GM12878 (cell line): ENCODE results near the gene NRG3. TPM values are rescaled to one million over a fixed set of nuclear protein-coding genes. Genes with fewer than 3 reads are reported as not detected.

Source experiments
- ATAC-seq: fragments of 200-7000 bp; cut with Tn5 transposase; 3 replicates; pipeline ENCODE4 v1.9.1; 2020; ENCODE audit warnings: mild to moderate bottlenecking, moderate library complexity
- BruUV-seq: library from RNA; stranded (reverse); fragments of 400-500 nt; replicated peaks from 2 replicates; lab custom pipeline; 2021; lab: Mats Ljungman, UMichigan
- CTCF ChIA-PET: fragments of 300-600 bp; sonication (Branson Sonifier 250); formaldehyde crosslinking; extraction: SDS; loops from one replicate; lab custom pipeline; 2021; ENCODE audit warnings: inconsistent platforms; lab: Yijun Ruan, JAX
- POLR2A ChIA-PET: fragments of 350-600 bp; formaldehyde crosslinking; extraction: SDS; loops from one replicate; lab custom pipeline; 2021; ENCODE audit warnings: inconsistent platforms; lab: Charles Lee
- RAD21 ChIA-PET: fragments of 300-600 bp; sonication (Branson Sonifier 250); formaldehyde crosslinking; loops from one replicate; lab custom pipeline; 2023; ENCODE audit warnings: antibody characterized with exemption; ENCODE audit not compliant: unreplicated experiment; lab: Charles Lee
- SMC1A ChIA-PET: fragments of 300-600 bp; sonication (Branson Sonifier 250); formaldehyde crosslinking; loops from one replicate; lab custom pipeline; 2023; ENCODE audit not compliant: unreplicated experiment, uncharacterized antibody; lab: Charles Lee
- DNase-seq: peaks from one replicate; pipeline ENCODE4 v3.0.0-alpha.2; 2011; ENCODE audit warnings: low read depth, low spot score
- FAIRE-seq: peaks from 3 replicates; lab custom pipeline; 2011; peaks lifted over from hg19 to GRCh38; lab: Jason Lieb, UNC
- H2AFZ ChIP-seq: 2 replicates; pipeline ENCODE4 v1.6.0; 2011; ENCODE audit warnings: low read depth, low read length, control low read depth; ENCODE audit not compliant: control insufficient read depth
- H3K27ac ChIP-seq: 2 replicates; pipeline ENCODE4 v1.5.1; 2011; ENCODE audit warnings: control low read depth; ENCODE audit not compliant: control insufficient read depth, insufficient read depth
- H3K27me3 ChIP-seq, 2 experiments: replicated peaks in 1 of 2; 2 replicates each; pipeline versions ENCODE4 v1.6.0 to v1.6.1; 2011; ENCODE audit warnings: low read length in 1 of 2; ENCODE audit not compliant: control insufficient read depth in 2 of 2, insufficient read depth in 2 of 2
- H3K36me3 ChIP-seq, 2 experiments: 2 replicates each; pipeline ENCODE4 v1.5.1; 2011; ENCODE audit warnings: low read length in 1 of 2; ENCODE audit not compliant: control insufficient read depth in 2 of 2, insufficient read depth in 2 of 2
- H3K4me1 ChIP-seq: 2 replicates; pipeline ENCODE4 v1.6.1; 2011; ENCODE audit warnings: mild to moderate bottlenecking, low read length, moderate library complexity, mixed read lengths; ENCODE audit not compliant: control insufficient read depth, insufficient read depth
- H3K4me2 ChIP-seq: 2 replicates; pipeline ENCODE4 v1.6.0; 2011; ENCODE audit warnings: control low read depth; ENCODE audit not compliant: control insufficient read depth, insufficient read depth
- H3K4me3 ChIP-seq: fragments of 200-600 bp; sonication (generic); 2 replicates; pipeline ENCODE4 v1.5.1; 2016
- H3K79me2 ChIP-seq: 2 replicates; pipeline ENCODE4 v1.6.0; 2011; ENCODE audit warnings: low read length; ENCODE audit not compliant: control insufficient read depth, insufficient read depth
- H3K9ac ChIP-seq: 2 replicates; pipeline ENCODE4 v1.8.0; 2011; ENCODE audit warnings: low read length, control low read depth, mixed read lengths; ENCODE audit not compliant: control insufficient read depth, insufficient read depth
- H3K9me3 ChIP-seq: replicated peaks from 3 replicates; pipeline ENCODE4 v1.5.1; 2011; ENCODE audit warnings: mild to moderate bottlenecking, low read length; ENCODE audit not compliant: control insufficient read depth, insufficient read depth
- H4K20me1 ChIP-seq: 2 replicates; pipeline ENCODE4 v1.6.0; 2011; ENCODE audit not compliant: control insufficient read depth, insufficient read depth
- CUX1 ChIP-seq: IDR thresholded peaks from 2 replicates; pipeline ENCODE4 v1.6.1; 2012; ENCODE audit warnings: improper control_type of control experiment, low read depth, low read length; ENCODE audit not compliant: insufficient replicate concordance
- PBX3 ChIP-seq: IDR thresholded peaks from 2 replicates; pipeline ENCODE4 v1.6.1; 2011; ENCODE audit warnings: mild to moderate bottlenecking, low read depth, low read length, moderate library complexity; ENCODE audit not compliant: insufficient replicate concordance
- SIX5 ChIP-seq: IDR thresholded peaks from 2 replicates; pipeline ENCODE4 v1.6.1; 2011; ENCODE audit warnings: mild to moderate bottlenecking, low read depth, low read length, moderate library complexity; ENCODE audit not compliant: severe bottlenecking
- YBX1 ChIP-seq: fragments of 450-650 bp; IDR thresholded peaks from 2 replicates; pipeline ENCODE4 v1.6.1; 2016; ENCODE audit warnings: antibody characterized with exemption
- WGBS: methylation state at CpG from one replicate; pipeline ENCODE4 v1.1.6; 2016; ENCODE audit warnings: low lambda C conversion rate; ENCODE audit not compliant: insufficient replicate concordance, insufficient coverage; ENCODE audit errors: missing lambda C conversion rate; 5-methylcytosine and 5-hydroxymethylcytosine counted together
- in situ Hi-C: fragments of 300-500 bp; cut with MboI; formaldehyde crosslinking; loops from 9 replicates; pipeline ENCODE4 v1.14.3; 2018; ENCODE audit warnings: mixed read lengths
- intact Hi-C: fragments of 100-400 bp; cut with micrococcal nuclease; formaldehyde crosslinking; loops from one replicate; pipeline ENCODE4 v1.14.2; 2022; ENCODE audit not compliant: unreplicated experiment
- polyA plus RNA-seq, 11 experiments: library from polyadenylated mRNA; depleted of rRNA in 4 of 11; unstranded in 6 of 11; stranded (reverse) in 5 of 11; fragments of >200 nt; fragmentation: Nextera tagmentation in 4 of 11; fragmentation: Illumina TruSeq in 1 of 11; extraction: Ambion mirVana in 4 of 11; extraction: Trizol in 1 of 11; gene quantifications; 1 replicate in 1 of 11; 2 replicates in 10 of 11; pipeline versions ENCODE4 v1.2.1 to v1.2.3, GENCODE V29; 2011 to 2016; ENCODE audit warnings: inconsistent platforms in 2 of 11, missing spikeins in 2 of 11, low read depth in 1 of 11
- total RNA-seq, 4 experiments: library from RNA; depleted of rRNA in 3 of 4; stranded (reverse); fragments of >200 nt in 3 of 4; fragmentation: Illumina TruSeq in 1 of 4; extraction: Trizol in 1 of 4; gene quantifications; 2 replicates each; pipeline versions ENCODE4 v1.2.1 to v1.2.3, GENCODE V29; 2013 to 2021
- TF ChIP-seq, protein P1 (sequence below): fragments of 450-650 bp; IDR thresholded peaks from 2 replicates; pipeline ENCODE4 v1.6.1; 2017; ENCODE audit warnings: mild to moderate bottlenecking, moderate library complexity

The NRG3 gene
- total and polyA plus RNA-seq, 10 of the 15 experiments (the other 5 are each of a cell fraction or from before 2014, with no cell fraction given), result 0.03 to 0.41 (median 0.17) TPM; not detected in 3

GRCh38 chr10:82462910-82463551, 588.0 kb downstream of the NRG3 start:
- Histone ChIP-seq H3K4me1 (no peaks in the 10 kb centered on the region), H3K27ac (no peak overlapping the region), H3K9ac (no peak overlapping the region), H4K20me1 (no peaks in the 10 kb centered on the region), H3K27me3 (no peaks in the 10 kb centered on the region), H3K4me2 (no peak overlapping the region), H3K36me3 (no peaks in the 10 kb centered on the region), H3K9me3 (no peaks in the 10 kb centered on the region), H3K4me3 (no peak overlapping the region), H3K79me2 (no peaks in the 10 kb centered on the region), H2AFZ (no peak overlapping the region)
- ChIA-PET POLR2A (no interaction called here), RAD21 (no interaction called here), CTCF (no interaction called here), SMC1A (no interaction called here)
- no TSS peak for BruUV-seq
- no peak for ATAC-seq
- no peak for DNase-seq
- WGBS, result 0% methylated on average over 4 of the region's 4 CpGs
- in situ Hi-C loops, result no loop called here
- TF ChIP-seq PBX3, result no peak
- no peak for TF ChIP-seq SIX5
- intact Hi-C loops, result no loop called here
- FAIRE-seq, result no peak

- DNase-seq (no peak), FAIRE-seq (no peak), ATAC-seq (no peak)
- no TSS peak for BruUV-seq
- ChIA-PET RAD21 (no interaction called here), CTCF (no interaction called here), POLR2A (no interaction called here), SMC1A (interaction anchor here (0.7 kb wide), 1 partner anchor 17 kb away, joined by 3 read pairs; no protein-coding TSS in a partner anchor)
- H2AFZ ChIP-seq, result no peak overlapping the region
- 0% methylated on average over 1 of the region's 1 CpG for WGBS
- H3K4me3 ChIP-seq, result no peak overlapping the region
- H3K9me3 ChIP-seq, result no peaks in the 10 kb centered on the region
- no peaks in the 10 kb centered on the region for H4K20me1 ChIP-seq
- H3K9ac ChIP-seq, result no peak overlapping the region
- in situ Hi-C loops, result no loop called here
- intact Hi-C loops, result no loop called here
- H3K4me1 ChIP-seq, result no peaks in the 10 kb centered on the region
- no peak overlapping the region for H3K4me2 ChIP-seq
- no peaks in the 10 kb centered on the region for H3K27me3 ChIP-seq
- no peaks in the 10 kb centered on the region for H3K36me3 ChIP-seq
- H3K79me2 ChIP-seq, result no peaks in the 10 kb centered on the region
- H3K27ac ChIP-seq, result no peak overlapping the region
- no peak for TF ChIP-seq CUX1
- no peak for TF ChIP-seq YBX1
- TF ChIP-seq, protein P1, sequence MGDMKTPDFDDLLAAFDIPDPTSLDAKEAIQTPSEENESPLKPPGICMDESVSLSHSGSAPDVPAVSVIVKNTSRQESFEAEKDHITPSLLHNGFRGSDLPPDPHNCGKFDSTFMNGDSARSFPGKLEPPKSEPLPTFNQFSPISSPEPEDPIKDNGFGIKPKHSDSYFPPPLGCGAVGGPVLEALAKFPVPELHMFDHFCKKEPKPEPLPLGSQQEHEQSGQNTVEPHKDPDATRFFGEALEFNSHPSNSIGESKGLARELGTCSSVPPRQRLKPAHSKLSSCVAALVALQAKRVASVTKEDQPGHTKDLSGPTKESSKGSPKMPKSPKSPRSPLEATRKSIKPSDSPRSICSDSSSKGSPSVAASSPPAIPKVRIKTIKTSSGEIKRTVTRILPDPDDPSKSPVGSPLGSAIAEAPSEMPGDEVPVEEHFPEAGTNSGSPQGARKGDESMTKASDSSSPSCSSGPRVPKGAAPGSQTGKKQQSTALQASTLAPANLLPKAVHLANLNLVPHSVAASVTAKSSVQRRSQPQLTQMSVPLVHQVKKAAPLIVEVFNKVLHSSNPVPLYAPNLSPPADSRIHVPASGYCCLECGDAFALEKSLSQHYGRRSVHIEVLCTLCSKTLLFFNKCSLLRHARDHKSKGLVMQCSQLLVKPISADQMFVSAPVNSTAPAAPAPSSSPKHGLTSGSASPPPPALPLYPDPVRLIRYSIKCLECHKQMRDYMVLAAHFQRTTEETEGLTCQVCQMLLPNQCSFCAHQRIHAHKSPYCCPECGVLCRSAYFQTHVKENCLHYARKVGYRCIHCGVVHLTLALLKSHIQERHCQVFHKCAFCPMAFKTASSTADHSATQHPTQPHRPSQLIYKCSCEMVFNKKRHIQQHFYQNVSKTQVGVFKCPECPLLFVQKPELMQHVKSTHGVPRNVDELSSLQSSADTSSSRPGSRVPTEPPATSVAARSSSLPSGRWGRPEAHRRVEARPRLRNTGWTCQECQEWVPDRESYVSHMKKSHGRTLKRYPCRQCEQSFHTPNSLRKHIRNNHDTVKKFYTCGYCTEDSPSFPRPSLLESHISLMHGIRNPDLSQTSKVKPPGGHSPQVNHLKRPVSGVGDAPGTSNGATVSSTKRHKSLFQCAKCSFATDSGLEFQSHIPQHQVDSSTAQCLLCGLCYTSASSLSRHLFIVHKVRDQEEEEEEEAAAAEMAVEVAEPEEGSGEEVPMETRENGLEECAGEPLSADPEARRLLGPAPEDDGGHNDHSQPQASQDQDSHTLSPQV, result no peak
Measured at GRCh38 chr10:82463614-82464013, 588.6 kb downstream of the NRG3 start.
